Esophagus squamous epithelium (tissue), 4 donors: ENCODE results near the gene GRAP.
"Not testable (repeated sequence)": the region's sequence is repeated elsewhere in the genome, so short reads cannot be mapped to it uniquely, and the experiment has no call there.

Experiments
- CTCF ChIP-seq, 6 experiments: fragments of 450-650 bp in 4 of 6; fragments of 200-600 bp in 2 of 6; sonication (generic) in 2 of 6; IDR thresholded peaks; one replicate each; pipeline ENCODE4 v1.5.1; 2016 to 2019; ENCODE audit warnings: antibody characterized with exemption in 6 of 6, mild to moderate bottlenecking in 4 of 6, moderate library complexity in 4 of 6
- POLR2A ChIP-seq, 4 donors: fragments of 450-650 bp; IDR thresholded peaks; one replicate each; pipeline ENCODE4 v1.6.1; 2017; ENCODE audit warnings: antibody characterized with exemption in 4 of 4, mild to moderate bottlenecking in 4 of 4, moderate library complexity in 3 of 4

- not testable (repeated sequence) for TF ChIP-seq CTCF, POLR2A (IDR thresholded peaks at IDR 0.05)
Measured at GRCh38 chr17:19062718-19063325, 16.1 kb upstream of the GRAP start.
